B cell (primary cell): ENCODE measurements around the gene TRPV2. TPM values are rescaled to one million over a fixed set of nuclear protein-coding genes. Genes with fewer than 3 reads are reported as not detected.

Source experiments
- ATAC-seq: fragments of 200-7000 bp; cut with Tn5 transposase; one replicate; pipeline ENCODE4 v1.10.0; 2021; ENCODE audit warnings: low read depth, mild to moderate bottlenecking, moderate number of reproducible peaks, moderate library complexity
- CTCF ChIA-PET: fragments of 350-600 bp; sonication (Branson Sonifier 250); formaldehyde crosslinking; loops from one replicate; lab custom pipeline; 2021; ENCODE audit warnings: antibody characterized with exemption, inconsistent platforms; lab: Charles Lee
- POLR2A ChIA-PET: fragments of 350-600 bp; sonication (Branson Sonifier 250); formaldehyde crosslinking; loops from one replicate; lab custom pipeline; 2021; ENCODE audit warnings: antibody characterized with exemption; lab: Charles Lee
- DNase-seq: peaks from one replicate; pipeline ENCODE4 v3.0.0; 2013
- H2AFZ ChIP-seq: 2 replicates; pipeline ENCODE4 v1.6.1; 2012; ENCODE audit warnings: mild to moderate bottlenecking, low read depth, low read length; ENCODE audit not compliant: insufficient read depth, poor library complexity, severe bottlenecking
- H3K27ac ChIP-seq, 2 donors: 1 replicate in 1 of 2; 2 replicates in 1 of 2; pipeline ENCODE4 v1.5.1; 2012 to 2013; ENCODE audit warnings: low read length in 2 of 2, mild to moderate bottlenecking in 2 of 2, moderate library complexity in 1 of 2
- H3K27me3 ChIP-seq, 4 experiments: fragments of 200-600 bp in 1 of 4; sonication (generic) in 1 of 4; replicated peaks in 1 of 4; 1 replicate in 2 of 4; 2 replicates in 2 of 4; pipeline versions ENCODE4 v1.6.1 to v1.7.0; 2013 to 2016; ENCODE audit warnings: low read length in 3 of 4, mild to moderate bottlenecking in 2 of 4, mixed read lengths in 1 of 4, moderate library complexity in 1 of 4; ENCODE audit not compliant: insufficient read depth in 4 of 4, control insufficient read depth in 3 of 4; ENCODE audit errors: control extremely low read depth in 1 of 4
- H3K36me3 ChIP-seq, 2 experiments: replicated peaks in 1 of 2; 1 replicate in 1 of 2; 2 replicates in 1 of 2; pipeline versions ENCODE4 v1.6.1 to v1.7.1; 2013; ENCODE audit warnings: low read length in 1 of 2; ENCODE audit not compliant: insufficient read depth in 2 of 2, control insufficient read depth in 1 of 2; ENCODE audit errors: control extremely low read depth in 1 of 2, extremely low read depth in 1 of 2
- H3K4me1 ChIP-seq, 2 donors: fragments of 200-600 bp in 1 of 2; sonication (generic) in 1 of 2; 1 replicate in 1 of 2; 2 replicates in 1 of 2; pipeline versions ENCODE4 v1.5.1 to v1.6.1; 2013 to 2017; ENCODE audit warnings: low read length in 2 of 2; ENCODE audit not compliant: control insufficient read depth in 2 of 2, insufficient read depth in 2 of 2
- H3K4me2 ChIP-seq: replicated peaks from 2 replicates; pipeline ENCODE3; 2012; ENCODE audit warnings: mild to moderate bottlenecking, low read depth, low read length; ENCODE audit not compliant: poor library complexity, severe bottlenecking
- H3K4me3 ChIP-seq, 5 experiments: fragments of 200-600 bp in 1 of 5; sonication (generic) in 1 of 5; 1 replicate in 3 of 5; 2 replicates in 2 of 5; pipeline versions ENCODE4 v1.5.1 to v1.7.0; 2011 to 2016; ENCODE audit warnings: low read length in 4 of 5, mild to moderate bottlenecking in 4 of 5, low read depth in 2 of 5, control low read depth in 1 of 5, moderate library complexity in 1 of 5; ENCODE audit not compliant: insufficient read depth in 1 of 5; ENCODE audit errors: control extremely low read depth in 1 of 5, extremely low read depth in 1 of 5
- H3K79me2 ChIP-seq: fragments of 200-600 bp; sonication (generic); one replicate; pipeline ENCODE4 v1.6.0; 2016; ENCODE audit warnings: low read length; ENCODE audit not compliant: control insufficient read depth, insufficient read depth
- H3K9ac ChIP-seq: fragments of 200-600 bp; sonication (generic); 2 replicates; pipeline ENCODE4 v1.6.1; 2017; ENCODE audit warnings: mild to moderate bottlenecking, low read length, moderate library complexity
- H3K9me3 ChIP-seq, 3 donors: one replicate each; pipeline versions ENCODE4 v1.6.1 to v1.7.1; 2013; ENCODE audit warnings: low read length in 2 of 3; ENCODE audit not compliant: control insufficient read depth in 2 of 3, insufficient read depth in 1 of 3; ENCODE audit errors: control extremely low read depth in 1 of 3
- H4K20me1 ChIP-seq: 2 replicates; pipeline ENCODE4 v1.6.0; 2012; ENCODE audit warnings: mild to moderate bottlenecking, low read length; ENCODE audit not compliant: insufficient read depth, control insufficient read depth, poor library complexity, severe bottlenecking
- H3K27ac Mint-ChIP-seq: one replicate; pipeline ENCODE4 v1.8.0; 2021; ENCODE audit warnings: mixed read lengths
- H3K27me3 Mint-ChIP-seq: one replicate; pipeline ENCODE4 v1.8.0; 2021; ENCODE audit warnings: mixed read lengths
- H3K4me1 Mint-ChIP-seq: one replicate; pipeline ENCODE4 v1.8.0; 2021; ENCODE audit warnings: mixed read lengths
- H3K4me3 Mint-ChIP-seq: one replicate; pipeline ENCODE4 v1.8.0; 2021; ENCODE audit warnings: mixed read lengths
- H3K9me3 Mint-ChIP-seq: one replicate; pipeline ENCODE4 v1.8.0; 2022; ENCODE audit warnings: mixed read lengths; ENCODE audit not compliant: insufficient read depth
- EZH2 ChIP-seq: IDR thresholded peaks from 2 replicates; pipeline ENCODE4 v1.6.1; 2012; ENCODE audit warnings: borderline replicate concordance, low read depth, mild to moderate bottlenecking, moderate library complexity, low read length; ENCODE audit not compliant: insufficient read depth, poor library complexity, severe bottlenecking
- WGBS: methylation state at CpG from one replicate; pipeline ENCODE4 v1.1.5; 2013; ENCODE audit warnings: missing lambda C conversion rate; ENCODE audit not compliant: insufficient coverage; 5-methylcytosine and 5-hydroxymethylcytosine counted together
- intact Hi-C: fragments of 100-400 bp; cut with micrococcal nuclease; formaldehyde crosslinking; loops from one replicate; pipeline ENCODE4 v1.10.0; 2022
- polyA plus RNA-seq: library from polyadenylated mRNA; depleted of rRNA; stranded (reverse); fragments of >200 nt; gene quantifications from 2 replicates; pipeline ENCODE4 v1.2.3, GENCODE V29; 2012
- total RNA-seq, 2 donors: library from RNA; stranded (reverse); fragments of 120-200 nt in 1 of 2; gene quantifications; 1 replicate in 1 of 2; 2 replicates in 1 of 2; pipeline versions ENCODE4 v1.2.3 to v1.2.4, GENCODE V29; 2013 to 2022
- TF ChIP-seq, protein P1 (sequence below): fragments of 200-600 bp; IDR thresholded peaks from one replicate; pipeline ENCODE4 v1.8.0; 2022; ENCODE audit warnings: antibody characterized with exemption, mild to moderate bottlenecking

The TRPV2 gene
- total and polyA plus RNA-seq, 2 donors (not counting 1 experiment from before 2014, with no cell fraction given): 58.6 to 89.0 TPM

- no peaks in the 10 kb centered on the region for H3K4me1 ChIP-seq
- ChIA-PET POLR2A (no interaction called here), CTCF (no interaction called here)
- H3K9ac ChIP-seq: no peak overlapping the region
- DNase-seq (no peak), ATAC-seq (no peak)
- 91% methylated on average over 17 of the region's 20 CpGs for WGBS
- H3K4me3 Mint-ChIP-seq: no peak overlapping the region
- no peak overlapping the region for H3K27ac ChIP-seq
- H3K9me3 ChIP-seq: no peaks in the 10 kb centered on the region
- H3K9me3 Mint-ChIP-seq: no peaks in the 10 kb centered on the region
- H3K27ac Mint-ChIP-seq: no peak overlapping the region
- TF ChIP-seq, protein P1, sequence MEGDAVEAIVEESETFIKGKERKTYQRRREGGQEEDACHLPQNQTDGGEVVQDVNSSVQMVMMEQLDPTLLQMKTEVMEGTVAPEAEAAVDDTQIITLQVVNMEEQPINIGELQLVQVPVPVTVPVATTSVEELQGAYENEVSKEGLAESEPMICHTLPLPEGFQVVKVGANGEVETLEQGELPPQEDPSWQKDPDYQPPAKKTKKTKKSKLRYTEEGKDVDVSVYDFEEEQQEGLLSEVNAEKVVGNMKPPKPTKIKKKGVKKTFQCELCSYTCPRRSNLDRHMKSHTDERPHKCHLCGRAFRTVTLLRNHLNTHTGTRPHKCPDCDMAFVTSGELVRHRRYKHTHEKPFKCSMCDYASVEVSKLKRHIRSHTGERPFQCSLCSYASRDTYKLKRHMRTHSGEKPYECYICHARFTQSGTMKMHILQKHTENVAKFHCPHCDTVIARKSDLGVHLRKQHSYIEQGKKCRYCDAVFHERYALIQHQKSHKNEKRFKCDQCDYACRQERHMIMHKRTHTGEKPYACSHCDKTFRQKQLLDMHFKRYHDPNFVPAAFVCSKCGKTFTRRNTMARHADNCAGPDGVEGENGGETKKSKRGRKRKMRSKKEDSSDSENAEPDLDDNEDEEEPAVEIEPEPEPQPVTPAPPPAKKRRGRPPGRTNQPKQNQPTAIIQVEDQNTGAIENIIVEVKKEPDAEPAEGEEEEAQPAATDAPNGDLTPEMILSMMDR: no peak
- no peak for TF ChIP-seq EZH2
- H4K20me1 ChIP-seq: no peaks in the 10 kb centered on the region
- H3K79me2 ChIP-seq: no peaks in the 10 kb centered on the region
- no peak overlapping the region for H2AFZ ChIP-seq
- H3K27me3 Mint-ChIP-seq: no peaks in the 10 kb centered on the region
- H3K4me3 ChIP-seq: no peak overlapping the region
- no peaks in the 10 kb centered on the region for H3K36me3 ChIP-seq
- no peaks in the 10 kb centered on the region for H3K4me1 Mint-ChIP-seq
- no peaks in the 10 kb centered on the region for H3K27me3 ChIP-seq
- no peak overlapping the region for H3K4me2 ChIP-seq
- intact Hi-C loops: no loop called here
Measured at GRCh38 chr17:16473044-16474011, 58.0 kb downstream of the TRPV2 start.
